HG02870 (cell line): Measurements from ENCODE around the gene SOX13.

ENCODE experiments used
- ATAC-seq: cut with Tn5 transposase; IDR thresholded peaks from one replicate; pipeline ENCODE4 v1.9.1; 2021; ENCODE audit warnings: mild to moderate bottlenecking, moderate library complexity; ENCODE audit not compliant: unreplicated experiment

The SOX13 gene

GRCh38 chr1:204149635-204150565, 77.0 kb downstream of the SOX13 start:
- ATAC-seq, result no peak

- no peak for ATAC-seq
Observed at GRCh38 chr1:204150702-204151551, 78.0 kb downstream of the SOX13 start.

GRCh38 chr1:204151552-204152309, 78.8 kb downstream of the SOX13 start, which contains the start of gene ETNK2:
ETNK2 (minus strand) TSS chr1:204152044; CDS start chr1:204151852, 192 bp downstream.
- no peak for ATAC-seq

GRCh38 chr1:204152310-204153044, 79.6 kb downstream of the SOX13 start:
- ATAC-seq, result no peak

- no peak for ATAC-seq
Observed at GRCh38 chr1:204153667-204154066, 80.8 kb downstream of the SOX13 start.

- ATAC-seq, result no peak
Observed at GRCh38 chr1:204154568-204155255, 81.8 kb downstream of the SOX13 start.

GRCh38 chr1:204155881-204156280, 83.0 kb downstream of the SOX13 start:
- no peak for ATAC-seq

GRCh38 chr1:204157962-204158361, 85.0 kb downstream of the SOX13 start:
- ATAC-seq, result no peak

GRCh38 chr1:204161609-204162493, 88.9 kb downstream of the SOX13 start:
- no peak for ATAC-seq

GRCh38 chr1:204162494-204163074, 89.7 kb downstream of the SOX13 start:
- ATAC-seq, result no peak

GRCh38 chr1:204166219-204166618, 93.3 kb downstream of the SOX13 start, which contains the start of gene REN:
REN (minus strand) TSS chr1:204166337; CDS start chr1:204166293, 44 bp downstream.
- ATAC-seq, result no peak

- ATAC-seq, result no peak
Observed at GRCh38 chr1:204167730-204168129, 94.8 kb downstream of the SOX13 start.

- no peak for ATAC-seq
Observed at GRCh38 chr1:204169858-204170257, 96.9 kb downstream of the SOX13 start.

GRCh38 chr1:204170494-204171155, 97.7 kb downstream of the SOX13 start:
- ATAC-seq, result no peak

GRCh38 chr1:204171751-204172178, 98.8 kb downstream of the SOX13 start:
- no peak for ATAC-seq

- ATAC-seq, result no peak
Observed at GRCh38 chr1:204172404-204173029, 99.6 kb downstream of the SOX13 start.

- ATAC-seq, result no peak
Observed at GRCh38 chr1:204174958-204175357, 102.0 kb downstream of the SOX13 start.
